Right atrium auricular region (tissue), 2 donors: ENCODE measurements around the gene SH3GL1. TPM values are rescaled to one million over a fixed set of nuclear protein-coding genes. Genes with fewer than 3 reads are reported as not detected.

Experiments used
- DNase-seq: peaks from one replicate; pipeline ENCODE4 v3.0.0-alpha.2; 2019; ENCODE audit warnings: low spot score
- H3K27ac ChIP-seq, 2 donors: fragments of 200-600 bp; sonication (generic); 1 replicate in 1 of 2; 2 replicates in 1 of 2; pipeline ENCODE4 v1.5.1; 2016 to 2019
- H3K27me3 ChIP-seq, 2 donors: fragments of 200-600 bp; sonication (generic); one replicate each; pipeline versions ENCODE4 v1.5.1 to v1.6.0; 2017 to 2019
- H3K36me3 ChIP-seq: fragments of 200-600 bp; sonication (generic); one replicate; pipeline ENCODE4 v1.5.1; 2016
- H3K4me1 ChIP-seq, 2 donors: fragments of 200-600 bp; sonication (generic); one replicate each; pipeline versions ENCODE4 v1.5.1 to v1.6.0; 2017 to 2019
- H3K4me3 ChIP-seq, 2 donors: fragments of 200-600 bp; sonication (generic); 1 replicate in 1 of 2; 2 replicates in 1 of 2; pipeline ENCODE4 v1.5.1; 2017 to 2019; ENCODE audit warnings: mild to moderate bottlenecking in 1 of 2, moderate library complexity in 1 of 2
- H3K9me3 ChIP-seq, 2 donors: fragments of 200-600 bp; sonication (generic); one replicate each; pipeline ENCODE4 v1.5.1; 2019
- total RNA-seq, 2 donors: library from RNA; depleted of rRNA; stranded (reverse); fragments of >200 nt; gene quantifications; one replicate each; pipeline ENCODE4 v1.1.0, GENCODE V29; 2016
- TF ChIP-seq, protein P1 (sequence below), 2 donors: fragments of 200-600 bp; sonication (generic); IDR thresholded peaks; one replicate each; pipeline ENCODE4 v1.5.1; 2019; ENCODE audit warnings: antibody characterized with exemption in 2 of 2

Gene SH3GL1
- total RNA-seq, 2 donors from 2014 or later: 17.5 to 31.9 TPM

DNA sequence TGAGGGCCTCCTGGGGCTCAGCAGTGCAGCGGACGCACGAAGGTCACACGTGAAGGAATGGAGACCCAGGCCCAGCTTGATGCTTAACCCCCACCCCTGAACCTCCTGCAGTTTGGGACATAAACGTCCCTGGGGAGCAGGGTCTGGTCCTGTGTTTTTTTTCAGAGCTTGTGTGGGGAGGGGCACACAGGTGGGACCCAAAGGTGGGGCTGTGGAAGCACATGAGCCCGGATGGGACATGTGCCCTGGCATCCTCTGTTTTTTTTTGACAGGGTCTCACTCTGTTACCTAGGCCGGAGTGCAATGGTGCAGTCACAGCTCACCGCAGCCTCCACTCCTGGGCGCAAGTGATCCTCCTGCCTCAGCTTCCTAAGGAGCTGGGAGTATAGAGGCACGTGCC lies 36.8 kb upstream of the SH3GL1 start:
- no peak overlapping the region for H3K4me3 ChIP-seq
- no peaks in the 10 kb centered on the region for H3K4me1 ChIP-seq
- H3K27me3 ChIP-seq: no peaks in the 10 kb centered on the region
- no peak overlapping the region for H3K27ac ChIP-seq
- H3K36me3 ChIP-seq: no peaks in the 10 kb centered on the region
- no peaks in the 10 kb centered on the region for H3K9me3 ChIP-seq
- no peak for DNase-seq
- TF ChIP-seq, protein P1, sequence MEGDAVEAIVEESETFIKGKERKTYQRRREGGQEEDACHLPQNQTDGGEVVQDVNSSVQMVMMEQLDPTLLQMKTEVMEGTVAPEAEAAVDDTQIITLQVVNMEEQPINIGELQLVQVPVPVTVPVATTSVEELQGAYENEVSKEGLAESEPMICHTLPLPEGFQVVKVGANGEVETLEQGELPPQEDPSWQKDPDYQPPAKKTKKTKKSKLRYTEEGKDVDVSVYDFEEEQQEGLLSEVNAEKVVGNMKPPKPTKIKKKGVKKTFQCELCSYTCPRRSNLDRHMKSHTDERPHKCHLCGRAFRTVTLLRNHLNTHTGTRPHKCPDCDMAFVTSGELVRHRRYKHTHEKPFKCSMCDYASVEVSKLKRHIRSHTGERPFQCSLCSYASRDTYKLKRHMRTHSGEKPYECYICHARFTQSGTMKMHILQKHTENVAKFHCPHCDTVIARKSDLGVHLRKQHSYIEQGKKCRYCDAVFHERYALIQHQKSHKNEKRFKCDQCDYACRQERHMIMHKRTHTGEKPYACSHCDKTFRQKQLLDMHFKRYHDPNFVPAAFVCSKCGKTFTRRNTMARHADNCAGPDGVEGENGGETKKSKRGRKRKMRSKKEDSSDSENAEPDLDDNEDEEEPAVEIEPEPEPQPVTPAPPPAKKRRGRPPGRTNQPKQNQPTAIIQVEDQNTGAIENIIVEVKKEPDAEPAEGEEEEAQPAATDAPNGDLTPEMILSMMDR (IDR thresholded peaks at IDR 0.05): no peak

DNA sequence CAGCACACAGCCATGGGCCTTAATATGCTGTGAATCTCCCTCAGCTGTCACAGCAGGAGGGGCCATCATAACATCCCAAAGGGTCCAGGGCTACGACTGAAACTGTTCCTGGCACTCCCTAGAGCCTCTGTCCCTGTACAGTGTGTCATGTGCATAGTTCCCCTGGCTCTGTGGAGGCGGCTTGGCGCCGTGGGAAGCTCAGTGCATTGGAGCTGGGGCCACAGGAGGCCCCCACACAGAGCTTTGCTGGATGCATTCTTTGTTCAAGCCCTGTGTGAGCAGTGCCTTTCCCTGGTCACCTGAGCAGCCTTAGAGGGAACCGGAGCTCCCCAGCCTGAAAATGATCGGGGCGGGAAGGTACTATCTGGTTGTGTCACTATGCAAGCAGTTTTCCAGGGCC lies 35.9 kb upstream of the SH3GL1 start:
- TF ChIP-seq, protein P1 (IDR thresholded peaks at IDR 0.05): no peak
- Histone ChIP-seq H3K36me3 (no peaks in the 10 kb centered on the region), H3K4me1 (no peaks in the 10 kb centered on the region), H3K27ac (no peak overlapping the region), H3K27me3 (no peaks in the 10 kb centered on the region), H3K4me3 (no peak overlapping the region), H3K9me3 (no peaks in the 10 kb centered on the region)
- DNase-seq: no peak

DNA sequence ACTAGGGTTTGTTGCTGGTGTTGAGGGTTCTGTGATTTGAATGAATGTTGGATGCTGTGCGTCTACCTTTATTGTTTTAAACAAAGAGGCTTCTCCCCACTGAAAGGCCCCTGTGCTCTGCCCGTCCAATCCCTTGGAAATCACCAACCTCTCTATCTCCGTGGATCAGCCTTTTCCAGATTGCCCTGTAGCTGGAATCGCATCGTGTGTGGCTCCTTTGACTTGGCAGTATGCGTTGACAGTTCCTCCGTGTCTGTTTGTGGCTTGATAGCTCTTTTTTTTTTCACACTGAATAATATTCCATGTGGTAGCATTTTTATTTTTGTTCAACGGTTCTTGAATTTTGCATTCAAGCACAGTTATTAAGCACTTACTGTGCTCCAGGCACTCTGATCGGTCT lies 34.0 kb upstream of the SH3GL1 start:
- H3K27ac ChIP-seq: no peak overlapping the region
- TF ChIP-seq, protein P1 (IDR thresholded peaks at IDR 0.05): no peak
- H3K9me3 ChIP-seq: no peaks in the 10 kb centered on the region
- H3K4me3 ChIP-seq: no peak overlapping the region
- no peaks in the 10 kb centered on the region for H3K36me3 ChIP-seq
- no peaks in the 10 kb centered on the region for H3K4me1 ChIP-seq
- DNase-seq: no peak
- H3K27me3 ChIP-seq: no peaks in the 10 kb centered on the region

DNA sequence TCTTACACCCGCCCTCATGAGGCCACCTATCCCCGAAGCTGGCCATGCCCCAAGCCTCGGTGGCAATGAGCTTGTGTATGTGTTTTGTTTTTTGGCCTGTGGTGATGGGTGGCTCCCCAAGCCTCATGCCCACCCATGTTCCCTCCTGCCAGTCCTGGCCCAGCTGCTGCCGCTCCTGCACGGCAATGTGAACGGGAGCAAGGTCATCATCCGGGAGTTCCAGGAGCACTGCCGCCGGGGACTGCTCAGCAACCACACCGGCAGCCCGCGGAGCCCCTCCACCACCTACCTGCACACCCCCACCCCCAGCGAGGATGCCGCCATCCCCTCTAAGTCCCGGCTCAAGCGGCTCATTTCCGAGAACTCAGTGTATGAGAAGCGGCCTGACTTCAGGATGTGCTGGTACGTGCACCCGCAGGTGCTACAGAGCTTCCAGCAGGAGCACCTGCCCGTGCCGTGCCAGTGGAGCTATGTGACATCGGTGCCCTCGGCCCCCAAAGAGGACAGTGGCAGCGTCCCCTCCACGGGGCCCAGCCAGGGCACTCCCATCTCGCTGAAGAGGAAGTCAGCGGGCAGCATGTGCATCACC lies 32.7 kb upstream of the SH3GL1 start:
- no peak for DNase-seq
- no peak overlapping the region for H3K4me3 ChIP-seq
- TF ChIP-seq, protein P1 (IDR thresholded peaks at IDR 0.05): no peak
- no peaks in the 10 kb centered on the region for H3K36me3 ChIP-seq
- no peak overlapping the region for H3K27ac ChIP-seq
- H3K27me3 ChIP-seq: no peaks in the 10 kb centered on the region
- H3K9me3 ChIP-seq: no peaks in the 10 kb centered on the region
- H3K4me1 ChIP-seq: no peaks in the 10 kb centered on the region

DNA sequence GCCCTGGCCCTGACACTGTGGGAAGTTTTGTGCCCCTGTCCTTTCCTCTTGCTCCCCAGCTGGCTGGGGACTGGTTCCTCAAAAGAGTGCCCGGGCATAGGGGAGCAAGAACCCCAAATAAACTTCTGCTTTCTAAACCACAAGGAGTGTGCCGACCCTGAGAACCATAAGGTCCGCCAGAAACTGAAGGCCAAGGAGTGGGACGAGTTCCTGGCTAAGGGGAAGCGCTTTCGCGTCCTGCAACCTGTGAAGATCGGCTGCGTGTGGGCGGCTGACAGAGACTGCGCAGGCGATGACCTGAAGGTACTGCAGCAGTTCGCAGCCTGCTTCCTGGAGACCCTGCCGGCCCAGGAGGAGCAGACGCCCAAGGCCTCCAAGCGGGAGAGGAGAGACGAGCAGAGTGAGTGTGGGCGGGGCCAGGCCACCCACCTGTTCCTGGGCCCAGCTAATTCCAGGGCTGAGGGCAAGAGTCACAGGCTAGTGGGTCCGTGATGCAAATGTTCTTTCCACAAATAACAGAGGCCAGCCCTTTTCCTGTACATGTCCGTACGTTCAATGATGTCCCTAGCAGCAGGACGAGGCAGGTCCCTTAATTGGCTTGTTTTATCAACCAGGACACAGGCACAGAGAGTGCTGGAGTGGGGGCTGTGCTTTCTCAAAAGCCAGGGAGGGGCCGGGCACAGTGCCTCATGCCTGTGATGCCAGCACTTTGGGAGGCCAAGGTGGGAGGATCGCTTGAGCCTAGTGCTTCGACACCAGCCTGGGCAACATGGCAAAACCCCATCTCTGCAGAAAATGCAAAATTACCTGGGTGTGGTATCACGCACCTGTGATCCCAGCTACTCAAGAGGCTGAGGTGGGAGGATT lies 31.7 kb upstream of the SH3GL1 start:
- Histone ChIP-seq H3K4me1 (no peaks in the 10 kb centered on the region), H3K4me3 (no peak overlapping the region), H3K27ac (no peak overlapping the region), H3K27me3 (no peaks in the 10 kb centered on the region), H3K36me3 (no peaks in the 10 kb centered on the region), H3K9me3 (no peaks in the 10 kb centered on the region)
- no peak for DNase-seq
- TF ChIP-seq, protein P1 (IDR thresholded peaks at IDR 0.05): no peak
